Glomerular endothelial cell (primary cell): ENCODE measurements around the gene HNRNPL. TPM values are rescaled to one million over a fixed set of nuclear protein-coding genes. Genes with fewer than 3 reads are reported as not detected.
A peak's percentile ranks its signal among the peaks of the same experiment; 100 is the strongest.
"Not testable (repeated sequence)": the region's sequence is repeated elsewhere in the genome, so short reads cannot be mapped to it uniquely, and the experiment has no call there.

ENCODE experiments used
- DNase-seq: peaks from one replicate; pipeline ENCODE4 v3.0.0-alpha.2; 2011; ENCODE audit warnings: low read depth, low spot score; ENCODE audit errors: extremely low read depth
- total RNA-seq: library from RNA; depleted of rRNA; stranded (reverse); fragments of >200 nt; gene quantifications from 2 replicates; pipeline ENCODE4 v1.2.3, GENCODE V29; 2015

HNRNPL gene
- total RNA-seq = 218 and 237 TPM in 2 replicates

DNA sequence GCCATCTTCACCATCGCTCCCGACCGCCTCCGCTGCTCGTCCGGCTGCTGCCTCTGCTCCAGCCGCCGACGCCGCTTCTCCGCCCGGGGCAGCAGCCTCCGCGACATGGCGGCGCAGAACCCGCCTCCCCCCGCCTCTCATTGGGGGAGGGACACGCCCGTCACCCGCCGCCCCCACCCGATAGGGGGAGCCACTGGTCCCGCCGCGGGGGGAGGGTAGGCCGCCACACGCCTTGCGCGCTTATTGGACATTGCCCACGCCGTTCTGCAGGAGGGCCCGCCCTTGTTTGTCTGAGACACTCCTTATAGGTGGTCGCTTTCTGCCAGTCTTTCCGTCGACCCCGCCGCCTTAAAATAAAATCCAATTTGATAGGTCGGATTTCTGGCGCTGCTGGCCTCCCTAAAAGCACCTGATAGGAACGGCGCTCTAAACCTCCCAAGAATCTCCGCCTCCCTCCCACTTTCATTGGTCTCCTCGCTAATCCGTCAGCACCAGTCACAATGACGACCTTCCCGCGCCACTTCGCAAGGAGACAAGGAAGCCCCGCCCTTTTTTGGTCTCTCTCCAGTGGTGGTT is at the start of gene HNRNPL:
TSS of gene HNRNPL (minus strand) at position 127 of the 576 bp plus-strand sequence. CDS start at position 107, 20 bp downstream.
- DNase-seq = peak; percentile 100

DNA sequence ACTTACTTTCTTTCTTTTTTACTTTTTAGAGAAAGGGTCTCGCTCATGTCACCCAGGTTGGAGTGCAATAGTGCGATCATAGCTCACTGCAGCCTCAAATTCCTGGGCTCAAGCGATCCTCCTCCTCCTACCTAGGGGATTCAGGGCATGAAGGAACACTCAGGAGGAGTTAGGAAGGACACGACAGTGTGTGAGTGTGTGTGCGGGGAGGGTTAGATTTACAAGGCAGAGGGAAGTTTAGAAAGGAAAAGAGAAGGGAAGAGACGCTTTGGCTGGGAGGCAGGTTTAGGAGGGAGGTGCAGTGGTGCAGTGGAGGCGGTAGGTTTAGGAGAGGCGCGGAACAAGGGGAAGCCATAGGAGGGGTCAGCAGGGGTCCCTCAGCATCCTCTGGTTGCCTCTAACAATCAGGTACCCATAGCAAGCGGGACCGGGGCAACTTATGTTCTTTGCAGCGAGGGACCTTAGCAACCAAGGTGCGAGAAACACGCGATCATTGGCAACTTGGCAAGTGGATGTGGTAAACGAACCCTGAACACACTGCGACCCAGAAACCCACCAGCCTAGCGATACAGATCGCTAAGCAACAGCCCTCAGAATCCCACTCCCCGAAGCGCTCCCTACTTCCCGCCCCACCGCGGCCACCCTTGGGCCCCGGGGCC is 49.1 kb upstream of the HNRNPL start:
- no peak for DNase-seq

DNA sequence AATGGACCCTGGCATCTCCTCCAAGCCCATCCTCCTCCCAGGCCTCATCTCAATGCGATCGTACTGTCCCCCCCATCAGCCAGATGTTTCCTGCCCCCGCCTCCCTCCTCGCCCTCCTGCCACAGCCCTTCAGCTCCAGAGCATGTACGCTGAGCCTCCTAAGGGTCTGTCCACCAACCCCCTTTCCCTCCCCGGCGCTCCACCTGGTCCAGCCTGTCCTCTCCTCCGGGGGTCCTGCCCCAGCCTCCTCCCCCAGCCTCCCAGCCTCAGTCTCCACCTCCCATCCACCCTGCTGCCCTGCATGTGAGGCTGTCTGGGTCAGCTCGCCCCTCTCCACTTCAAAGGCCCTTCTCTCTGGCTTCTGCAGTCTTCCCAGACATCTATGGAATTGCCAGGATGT is 45.2 kb upstream of the HNRNPL start:
- no peak for DNase-seq

DNA sequence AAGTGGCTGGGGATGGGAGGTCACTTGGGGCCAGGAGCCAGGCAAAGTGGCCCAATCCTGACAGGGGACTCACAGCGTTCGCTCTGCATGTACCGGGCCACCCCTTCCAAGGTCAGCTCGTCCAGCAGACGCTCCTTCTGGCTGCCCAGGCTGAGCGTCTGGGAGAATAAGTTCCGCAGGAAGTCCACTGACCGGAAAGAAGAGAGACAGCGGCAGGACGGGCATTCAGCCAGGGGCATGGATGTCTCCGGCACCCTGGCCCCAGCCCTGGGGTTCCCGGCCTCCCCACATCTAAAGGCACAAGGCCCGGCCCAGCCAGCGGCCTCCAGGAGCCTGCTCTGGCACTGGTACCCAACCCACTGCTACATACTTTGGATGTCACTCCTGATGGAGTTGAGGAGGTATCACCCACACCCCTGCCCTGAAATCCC is 43.6 kb upstream of the HNRNPL start:
- DNase-seq = no peak

DNA sequence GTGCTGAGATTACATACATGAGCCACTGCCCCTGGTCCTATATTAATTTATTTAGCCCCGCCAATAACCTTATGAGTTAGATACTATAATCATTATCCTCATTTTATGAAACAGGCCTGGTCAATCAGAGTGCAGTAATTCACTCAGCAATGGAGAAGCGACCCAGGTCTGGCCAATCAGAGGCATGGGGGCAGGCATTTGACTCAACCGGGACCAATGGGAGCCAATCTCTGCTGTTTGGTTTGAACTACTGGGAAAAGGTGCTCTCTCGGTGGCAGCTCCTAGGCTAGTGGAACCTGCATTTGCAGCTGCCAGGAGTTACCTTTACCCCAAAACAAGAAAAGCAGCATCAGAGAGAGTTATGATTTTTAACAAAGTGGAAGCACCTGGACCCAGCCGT is 43.1 kb upstream of the HNRNPL start:
- DNase-seq = no peak

DNA sequence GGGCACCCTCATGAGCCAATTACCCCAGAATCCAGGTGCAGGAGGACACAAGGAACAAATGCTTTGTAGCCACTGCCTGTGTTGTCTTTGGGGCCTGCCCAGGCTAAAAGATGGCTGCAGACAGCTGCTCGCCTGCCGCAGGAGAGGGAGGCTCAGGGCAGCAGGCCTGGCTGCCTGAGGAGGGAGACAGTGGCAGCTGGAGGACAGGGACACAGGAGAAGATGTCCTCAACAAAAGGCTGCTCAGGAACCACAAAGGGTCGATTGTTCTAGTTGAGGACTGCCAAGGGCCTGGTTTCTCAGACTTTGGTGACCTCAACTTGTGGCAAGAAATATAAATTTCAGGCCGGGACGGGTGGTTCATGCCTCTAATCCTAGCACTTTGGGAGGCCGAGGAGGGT is 42.0 kb upstream of the HNRNPL start:
- no peak for DNase-seq

DNA sequence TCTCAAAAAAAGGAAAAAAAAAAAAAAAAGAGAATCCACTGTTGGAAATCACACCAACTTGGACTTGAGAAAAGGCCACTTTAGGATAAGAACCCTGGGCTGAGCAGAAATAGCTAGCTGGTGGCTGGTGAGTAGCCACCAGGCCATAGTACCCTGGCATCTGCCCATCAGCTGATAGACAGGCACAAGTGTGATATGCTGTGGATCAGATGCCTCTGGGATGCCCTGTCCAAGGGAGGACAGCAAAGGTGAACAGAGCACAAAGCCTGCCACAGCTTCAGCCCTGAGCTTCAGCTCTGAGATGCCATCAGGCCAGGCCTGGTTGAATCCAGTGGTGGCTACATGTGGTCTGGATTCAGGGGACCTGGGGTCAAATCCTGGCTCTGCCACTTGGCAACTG is 40.9 kb upstream of the HNRNPL start:
- no peak for DNase-seq

DNA sequence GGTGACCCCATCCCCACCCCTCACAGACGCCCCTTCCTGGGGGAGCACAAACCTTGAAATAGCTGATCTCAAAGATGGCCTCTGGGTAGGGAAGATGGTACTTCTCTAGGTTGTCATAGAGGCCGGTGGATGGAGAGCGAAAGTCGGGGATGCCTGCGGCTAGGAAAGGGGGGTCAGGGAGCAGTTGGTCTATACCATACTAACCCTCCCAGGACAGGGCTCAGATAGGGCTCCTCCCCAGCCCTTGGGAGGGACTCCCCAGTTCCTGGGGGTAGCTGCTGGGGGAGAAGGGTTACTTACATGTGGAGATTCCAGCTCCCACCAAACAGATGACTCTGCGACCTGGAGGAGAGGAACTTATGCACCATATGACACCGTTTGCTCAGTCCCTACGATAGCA is 40.0 kb upstream of the HNRNPL start:
- no peak for DNase-seq

DNA sequence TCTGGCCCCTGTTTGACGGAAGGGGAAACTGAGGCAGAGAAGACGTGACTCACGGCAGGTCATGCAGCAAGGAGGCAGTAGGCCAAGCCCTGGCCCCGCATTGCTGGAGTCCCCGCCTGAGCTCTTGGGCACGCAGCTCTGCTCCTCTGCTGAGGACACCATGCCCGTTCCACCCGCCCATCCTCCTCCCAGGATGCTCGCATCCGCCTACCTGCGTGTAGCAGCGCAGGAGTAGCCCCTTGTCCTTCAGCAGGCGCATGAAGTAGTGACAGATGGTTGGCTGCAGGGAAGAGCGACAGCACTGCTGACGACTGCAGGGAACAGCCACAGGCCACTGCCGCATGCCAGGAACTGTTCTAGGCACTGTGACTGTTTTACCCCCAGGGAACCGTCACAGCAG is 39.1 kb upstream of the HNRNPL start:
- DNase-seq = no peak

DNA sequence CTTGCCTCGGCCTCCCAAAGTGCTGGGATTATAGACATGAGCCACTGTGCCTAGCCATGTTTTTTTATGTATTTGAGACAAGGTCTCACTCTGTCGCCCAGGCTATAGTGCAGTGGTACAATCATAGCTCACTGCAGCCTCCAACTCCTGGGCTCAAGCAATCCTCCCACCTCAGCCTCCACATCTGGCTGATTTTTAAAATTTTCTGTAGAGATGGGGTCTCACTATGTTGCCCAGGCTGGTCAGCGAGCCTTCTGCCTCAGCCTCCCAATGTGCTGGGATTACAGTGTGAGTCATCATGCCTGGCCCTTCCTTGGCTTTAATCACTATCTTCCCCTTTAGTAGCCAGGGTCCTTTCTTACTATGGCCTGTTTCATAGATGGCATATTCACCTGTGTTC is 34.9 kb upstream of the HNRNPL start:
- DNase-seq = not testable (repeated sequence)

DNA sequence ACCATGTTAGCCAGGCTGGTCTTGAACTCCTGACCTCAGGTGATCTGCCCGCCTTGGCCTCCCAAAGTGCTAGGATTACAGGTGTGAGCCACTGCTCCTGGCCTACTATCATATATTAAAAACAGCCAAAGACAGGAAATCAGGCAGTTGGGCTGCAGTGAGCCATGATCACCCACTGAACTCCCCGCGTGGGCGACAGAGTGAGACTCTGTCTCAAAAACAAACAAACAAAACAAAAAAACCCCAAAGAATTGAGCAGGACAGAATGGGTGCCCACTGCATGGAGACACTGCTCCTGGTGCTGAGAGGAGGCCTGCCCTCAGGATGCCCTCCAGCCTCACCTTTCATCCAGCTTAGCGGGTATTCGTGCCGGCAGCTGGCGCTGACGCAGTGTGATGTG is 33.5 kb upstream of the HNRNPL start:
- DNase-seq = no peak

DNA sequence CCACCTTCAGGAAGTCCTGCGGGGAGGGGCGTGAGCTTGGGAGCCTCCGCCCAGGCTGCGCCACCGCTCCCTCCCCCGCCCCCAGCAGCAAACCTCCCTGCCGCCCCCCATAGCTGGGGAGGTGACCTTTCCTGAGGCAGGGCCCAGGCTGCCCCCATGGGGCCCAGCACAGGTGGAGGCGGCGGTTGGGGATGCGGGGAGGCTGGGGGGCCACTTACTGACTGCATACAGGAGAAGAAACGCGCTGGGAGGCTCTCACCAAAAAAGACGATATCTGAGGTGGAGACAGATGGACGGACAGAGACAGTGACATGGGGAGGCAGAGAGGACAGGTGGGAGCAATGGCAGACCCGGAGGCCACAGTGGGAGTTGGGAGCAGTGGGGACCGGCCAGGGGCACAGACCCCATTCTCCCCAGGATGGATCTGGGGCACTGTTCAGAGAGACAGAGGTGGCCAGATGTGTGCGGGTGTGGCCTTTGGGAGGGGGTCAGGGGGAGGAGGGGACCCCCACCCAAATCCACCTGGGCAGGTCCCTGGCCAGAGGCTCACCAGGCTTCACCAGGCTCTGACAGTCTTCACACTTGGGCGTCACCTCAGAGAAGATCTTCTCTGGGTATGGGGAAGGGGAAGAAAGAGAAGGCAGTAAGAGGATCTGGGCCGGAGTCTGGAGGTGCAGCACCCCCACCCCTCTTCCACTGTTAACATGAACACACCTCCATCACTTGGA is 31.3 kb upstream of the HNRNPL start:
- DNase-seq = no peak

DNA sequence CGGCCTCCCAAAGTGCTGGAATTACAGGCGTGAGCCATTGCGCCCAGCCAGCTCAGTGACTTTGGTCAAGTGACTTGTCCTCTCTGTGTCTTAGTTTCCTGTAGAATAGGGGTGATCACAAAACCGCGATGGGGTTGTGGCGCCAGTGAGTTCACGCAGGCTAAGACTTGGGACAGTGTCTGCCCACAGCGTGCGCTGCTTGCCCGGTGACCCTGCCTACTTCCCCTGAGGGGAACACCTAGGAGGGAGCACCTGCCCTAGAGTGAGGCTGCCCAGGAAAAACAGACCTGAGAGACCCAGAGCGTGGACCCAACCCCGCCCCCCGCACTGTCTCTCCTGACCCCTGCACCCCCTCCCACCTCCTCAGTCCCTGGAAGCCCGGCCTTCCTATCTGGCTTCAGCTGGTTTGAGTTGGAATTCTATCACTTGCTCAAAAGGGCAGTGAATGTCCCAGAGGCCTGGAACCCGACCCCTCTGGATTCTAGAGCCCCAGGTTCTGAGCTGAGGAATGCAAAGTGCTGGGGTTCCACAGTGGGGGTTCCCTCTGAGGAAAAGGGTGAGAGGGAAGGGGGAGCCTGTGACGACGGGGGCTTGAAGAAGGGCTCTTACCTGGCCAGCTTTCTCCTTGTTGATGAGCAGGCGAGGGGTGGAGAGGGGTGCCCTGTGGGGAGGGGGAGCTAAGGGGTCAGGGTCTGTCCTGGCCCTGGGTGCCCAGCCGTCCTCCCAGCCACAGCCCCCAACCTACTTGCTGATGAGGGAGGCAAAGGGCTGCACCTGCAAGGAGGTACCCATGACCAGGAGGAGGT is 30.5 kb upstream of the HNRNPL start:
- no peak for DNase-seq

DNA sequence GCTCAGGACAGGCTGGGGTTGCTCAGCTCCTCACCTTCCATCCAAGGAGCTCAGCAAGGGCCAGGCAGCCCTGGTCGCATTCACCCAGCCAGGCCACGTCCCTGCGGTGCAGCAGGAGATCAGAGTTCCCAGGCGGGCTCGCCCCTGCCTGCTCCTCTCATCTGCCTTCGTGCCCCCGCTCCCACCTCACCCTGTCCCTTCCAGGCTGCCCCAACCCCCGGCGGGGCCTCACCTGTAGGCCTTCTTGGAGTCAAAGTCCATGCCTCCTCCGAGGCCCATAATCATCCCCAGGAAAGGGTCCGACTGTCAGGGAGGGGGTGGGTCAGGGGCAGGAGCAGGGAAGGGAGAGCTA is 29.6 kb upstream of the HNRNPL start:
- no peak for DNase-seq

DNA sequence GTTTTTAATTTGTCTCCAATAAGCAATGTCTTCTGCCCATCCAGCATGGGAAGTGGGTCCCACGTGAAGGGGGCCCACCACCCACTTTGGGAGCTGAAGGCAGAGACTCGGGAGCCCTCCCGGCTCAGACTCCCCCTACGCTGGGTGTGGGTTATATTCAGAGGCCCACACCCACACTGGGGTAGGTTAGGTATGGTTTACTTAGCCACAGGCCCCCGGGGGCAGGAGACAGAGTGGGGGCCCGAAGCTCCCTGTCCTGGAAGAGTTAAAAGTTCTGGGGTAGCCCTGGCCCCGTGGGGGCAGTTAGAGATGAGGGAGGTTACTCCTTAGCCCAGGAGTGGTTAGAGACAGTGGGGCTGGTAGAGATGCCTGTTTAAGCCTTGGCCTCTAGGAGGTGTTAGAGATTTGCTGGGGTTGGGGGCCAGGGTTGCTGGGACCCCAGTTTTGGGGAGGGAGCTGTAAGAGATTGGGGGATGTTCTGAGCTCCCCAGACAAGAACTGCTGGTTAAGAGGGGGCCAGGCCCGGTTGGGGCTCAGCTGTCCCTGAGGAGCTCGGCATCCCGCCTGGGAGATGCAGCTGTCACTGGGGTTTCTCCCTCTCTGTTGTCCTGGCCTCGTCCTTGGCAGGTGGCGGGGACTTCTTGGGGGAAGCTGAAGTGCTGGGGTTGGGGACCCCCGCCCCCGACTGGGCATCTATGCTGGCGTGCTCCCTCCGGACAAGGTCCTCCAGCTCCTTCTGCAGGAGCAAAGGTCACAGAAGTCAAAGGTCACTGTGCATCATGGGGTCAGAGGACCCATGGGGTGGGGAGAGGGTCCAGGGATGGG is 29.0 kb upstream of the HNRNPL start:
- no peak for DNase-seq

DNA sequence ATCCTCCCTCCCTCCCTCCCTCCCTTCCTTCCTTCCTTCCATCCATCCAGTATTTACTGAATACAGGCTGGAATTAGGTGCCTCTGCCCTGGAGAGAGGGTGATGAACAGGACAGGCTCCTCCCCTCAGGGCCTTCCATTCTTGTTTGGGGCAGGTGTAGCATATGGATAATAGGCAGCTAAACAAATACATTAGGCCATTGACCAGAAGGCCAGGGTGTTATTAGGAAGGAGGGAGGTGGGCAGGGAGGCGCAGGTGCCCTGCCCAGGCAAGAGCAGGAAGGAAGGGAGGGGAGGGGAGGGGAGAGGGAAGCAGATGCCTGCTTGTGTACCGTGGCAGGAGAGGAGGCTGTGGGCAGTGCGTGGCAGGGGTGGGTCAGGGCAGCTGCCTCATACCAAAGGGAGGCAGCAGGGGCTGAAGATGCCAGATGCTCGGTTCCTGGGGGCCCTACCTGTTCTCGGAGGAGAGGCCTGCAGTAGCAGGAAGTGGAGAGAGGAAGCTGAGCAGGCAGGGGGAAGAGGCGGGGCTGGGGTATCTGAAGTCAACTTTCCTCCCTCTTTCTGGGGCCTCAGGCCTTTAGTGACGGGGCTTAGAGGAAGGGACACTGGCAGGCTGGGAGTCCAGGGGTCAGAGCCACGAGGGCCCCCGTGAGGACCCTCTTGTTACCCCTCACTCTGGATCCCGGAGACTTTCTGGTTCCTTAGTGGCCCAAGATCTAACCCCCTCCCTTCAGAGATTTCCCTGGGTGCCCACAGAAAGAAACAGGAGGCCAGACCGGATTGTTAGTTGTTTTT is 28.2 kb upstream of the HNRNPL start, which contains the start of gene RINL:
TSS of gene RINL (minus strand) at position 495 of the 794 bp plus-strand sequence. CDS start 1,533 bp downstream, outside the sequence.
- no peak for DNase-seq

DNA sequence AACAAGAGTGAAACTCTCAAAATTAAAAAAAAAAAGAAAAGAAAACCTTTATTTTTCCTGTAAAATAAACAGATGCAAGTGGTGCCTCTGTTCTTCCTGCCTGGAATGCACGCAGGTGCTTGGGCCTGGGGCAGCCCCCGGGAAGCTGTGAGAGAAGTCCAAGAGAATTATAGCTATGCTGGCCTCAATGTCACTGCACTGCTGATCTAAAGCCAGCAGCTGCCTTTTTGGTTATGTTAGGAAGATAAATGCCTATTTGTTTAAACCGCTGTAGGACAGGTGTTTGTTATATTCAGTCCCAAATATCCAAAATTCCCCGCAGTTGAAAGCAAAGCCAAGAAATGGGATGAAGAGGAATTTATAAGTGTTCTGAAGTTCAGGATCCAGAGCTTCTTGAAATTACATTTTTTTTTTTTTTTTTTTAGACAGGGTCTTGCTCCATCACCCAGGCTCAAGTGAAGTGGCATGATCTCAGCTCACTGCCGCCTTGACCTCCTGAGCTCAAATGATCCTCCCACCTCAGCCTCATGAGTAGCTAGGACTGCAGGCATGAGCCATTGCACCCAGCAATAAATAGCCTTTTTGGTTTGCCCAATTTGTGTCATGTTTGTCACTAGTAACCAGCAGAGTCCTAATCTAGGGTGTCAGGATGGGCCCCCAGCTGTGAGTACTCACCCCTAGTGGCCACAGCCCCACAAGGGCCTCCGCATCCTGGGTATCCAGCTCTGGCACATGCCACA is 26.0 kb upstream of the HNRNPL start:
- DNase-seq = no peak

DNA sequence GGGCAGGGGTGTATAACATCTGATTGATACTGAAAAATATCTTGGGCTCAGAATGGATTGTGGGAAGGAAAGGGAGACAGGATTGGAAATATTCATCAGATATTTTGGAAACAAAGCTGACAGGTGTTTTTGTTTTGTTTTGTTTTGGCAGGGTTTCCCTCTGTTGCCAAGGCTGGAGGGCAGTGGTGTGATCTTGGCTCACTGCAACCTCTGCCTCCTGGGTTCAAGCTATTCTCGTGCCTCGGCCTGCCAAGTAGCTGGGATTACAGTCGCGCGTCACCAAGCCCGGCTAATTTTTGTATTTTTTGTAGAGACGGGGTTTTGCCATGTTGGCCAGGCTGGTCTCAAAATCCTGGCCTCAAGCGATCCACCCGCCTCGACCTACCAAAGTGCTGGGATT is 23.6 kb upstream of the HNRNPL start:
- DNase-seq = not testable (repeated sequence)

DNA sequence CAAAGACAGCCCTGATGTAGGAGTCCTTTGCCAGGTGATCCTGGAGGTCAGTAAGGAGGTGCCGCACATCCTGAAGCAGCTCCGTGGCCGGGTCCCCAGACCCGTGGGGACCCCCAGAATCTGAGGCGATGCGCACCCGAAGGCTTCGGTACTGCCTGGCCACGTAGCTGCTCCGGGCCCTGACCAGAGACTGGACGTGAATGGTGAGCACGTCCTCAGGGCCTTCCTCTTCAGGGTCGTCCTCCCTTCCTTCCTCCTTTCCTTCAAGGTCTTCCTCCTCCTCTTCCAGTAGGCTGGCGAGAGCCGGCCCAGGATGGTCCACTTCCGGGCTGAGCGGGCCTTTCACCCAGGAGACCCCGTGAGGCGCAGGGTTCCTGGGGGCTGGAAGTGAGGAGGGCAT is 20.8 kb upstream of the HNRNPL start:
- no peak for DNase-seq
